Activated CD8-positive, alpha-beta memory T cell treated with anti-CD3 and anti-CD28 coated beads, Interleukin-2, amount 50 U/mL, for 48 hours (primary cell): ENCODE measurements around the gene DYNLT4.
"Not testable (repeated sequence)": the region's sequence is repeated elsewhere in the genome, so short reads cannot be mapped to it uniquely, and the experiment has no call there.

ENCODE experiments used
- DNase-seq: peaks from one replicate; pipeline ENCODE4 v3.0.0-alpha.2; 2020

The DYNLT4 gene, protein sequence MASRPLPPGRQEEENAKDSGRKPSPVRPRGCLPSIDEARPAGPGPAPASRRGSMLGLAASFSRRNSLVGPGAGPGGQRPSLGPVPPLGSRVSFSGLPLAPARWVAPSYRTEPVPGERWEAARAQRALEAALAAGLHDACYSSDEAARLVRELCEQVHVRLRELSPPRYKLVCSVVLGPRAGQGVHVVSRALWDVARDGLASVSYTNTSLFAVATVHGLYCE

DNA sequence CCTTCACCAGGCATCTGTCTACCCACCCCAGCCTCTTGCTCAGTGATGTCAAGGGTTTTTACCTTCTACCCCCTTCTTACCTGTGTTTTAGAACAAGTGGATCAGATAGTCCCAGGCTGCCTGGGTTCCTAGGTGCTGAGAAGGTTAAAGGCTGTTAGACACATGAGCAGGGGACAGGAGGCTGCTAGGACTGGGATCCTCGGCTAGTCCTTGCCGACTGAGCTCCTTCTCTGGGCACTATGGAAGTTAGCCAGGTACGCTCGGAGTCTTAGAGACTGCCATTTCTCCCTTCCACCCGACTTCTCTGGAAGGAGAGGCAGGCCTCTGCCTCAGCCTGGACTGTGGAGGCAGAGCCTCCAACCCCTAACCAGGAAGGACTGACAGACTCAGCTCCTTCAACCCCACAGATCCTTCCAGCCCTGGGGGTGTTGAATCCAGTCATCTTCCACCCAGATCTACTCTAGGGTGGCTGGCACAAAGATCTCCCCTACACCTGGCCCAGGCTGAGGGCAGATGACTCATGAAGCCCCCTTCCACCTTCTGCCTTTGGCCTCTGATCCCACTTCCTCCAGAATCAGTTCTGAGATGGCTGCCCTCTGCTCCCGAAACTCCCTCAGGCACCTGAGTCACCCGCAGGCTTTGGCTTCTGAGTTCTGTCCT, at the start of gene DYNLT4:
Gene DYNLT4, minus strand, starts transcription at position 648 of the 660 bp plus-strand sequence. CDS start 683 bp downstream, outside the sequence.
- DNase-seq, result no peak

DNA sequence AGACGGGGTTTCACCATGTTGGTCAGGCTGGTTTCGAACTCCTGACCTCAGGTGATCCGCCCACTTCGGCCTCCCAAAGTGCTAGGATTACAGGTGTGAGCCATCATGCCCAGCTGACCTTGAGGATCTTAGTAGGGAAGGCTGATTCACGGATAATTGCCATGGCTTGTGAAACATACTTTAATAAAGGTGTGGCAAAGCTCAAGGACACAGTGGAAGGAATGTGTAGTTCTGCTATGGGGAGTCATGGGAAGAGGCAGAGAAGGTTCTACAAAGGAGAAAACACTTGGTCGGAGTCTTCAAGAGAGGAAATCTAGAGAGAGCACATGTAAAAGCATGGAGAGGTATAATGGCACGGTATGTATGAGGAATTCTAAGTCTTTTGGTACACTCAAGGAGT, 48.6 kb upstream of the DYNLT4 start:
- no peak for DNase-seq

DNA sequence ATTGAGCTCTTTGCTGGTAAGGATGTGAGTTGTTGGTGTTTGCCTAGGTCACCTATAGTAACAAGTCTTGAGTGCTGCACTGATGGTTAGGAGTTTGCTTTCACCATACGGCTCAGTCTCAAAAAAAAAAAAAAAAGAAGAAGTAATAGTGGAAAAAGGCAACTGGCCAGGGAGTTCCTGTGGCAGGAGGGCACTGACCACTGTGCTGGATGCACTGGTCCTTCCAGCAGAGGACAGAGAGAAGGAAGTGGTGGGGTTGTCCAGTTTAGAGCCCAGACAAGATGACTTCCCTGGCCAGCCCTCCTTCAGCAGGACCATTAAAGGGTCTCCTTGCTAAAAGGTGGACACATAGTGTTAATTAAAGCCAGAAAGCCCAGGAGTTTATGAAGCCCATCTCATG, 47.8 kb upstream of the DYNLT4 start:
- no peak for DNase-seq

DNA sequence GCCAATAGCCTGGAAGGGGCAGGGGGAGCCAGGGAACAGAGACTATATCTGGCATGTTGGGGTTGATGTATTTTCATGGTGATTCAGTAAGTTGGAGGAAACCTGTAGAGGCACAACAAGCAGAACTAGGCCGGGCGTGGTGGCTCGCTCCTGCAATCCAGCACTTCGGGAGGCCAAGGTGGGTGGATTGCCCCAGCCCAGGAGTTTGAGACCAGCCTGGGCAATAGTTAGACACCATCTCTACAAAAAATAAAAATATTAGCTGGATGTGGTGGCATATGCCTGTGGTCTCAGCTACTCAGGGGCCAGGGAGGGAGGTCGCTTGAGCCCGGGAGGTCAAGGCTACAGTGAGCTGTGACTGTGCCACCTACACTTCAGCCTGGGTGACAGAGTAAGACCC, 46.0 kb upstream of the DYNLT4 start:
- DNase-seq, result no peak

DNA sequence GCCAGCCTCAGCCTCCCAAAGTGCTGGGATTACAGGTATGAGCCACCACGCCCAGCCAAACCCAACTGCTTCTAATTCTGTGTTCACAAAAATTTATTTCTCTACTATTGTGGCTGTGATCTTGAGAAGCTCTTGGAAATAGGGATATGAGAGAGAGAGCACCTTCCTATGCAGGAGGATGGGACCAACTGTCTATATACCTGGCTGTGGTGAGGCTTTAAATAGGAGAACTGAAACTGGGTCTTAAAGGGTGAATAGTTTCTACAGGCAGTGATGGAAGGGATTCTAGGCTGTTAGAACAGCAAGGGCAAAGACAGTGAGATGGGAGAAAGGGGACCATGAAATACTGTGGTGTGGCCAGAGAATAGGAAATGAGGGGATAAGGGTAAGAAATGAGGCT, 44.2 kb upstream of the DYNLT4 start:
- DNase-seq, result no peak

DNA sequence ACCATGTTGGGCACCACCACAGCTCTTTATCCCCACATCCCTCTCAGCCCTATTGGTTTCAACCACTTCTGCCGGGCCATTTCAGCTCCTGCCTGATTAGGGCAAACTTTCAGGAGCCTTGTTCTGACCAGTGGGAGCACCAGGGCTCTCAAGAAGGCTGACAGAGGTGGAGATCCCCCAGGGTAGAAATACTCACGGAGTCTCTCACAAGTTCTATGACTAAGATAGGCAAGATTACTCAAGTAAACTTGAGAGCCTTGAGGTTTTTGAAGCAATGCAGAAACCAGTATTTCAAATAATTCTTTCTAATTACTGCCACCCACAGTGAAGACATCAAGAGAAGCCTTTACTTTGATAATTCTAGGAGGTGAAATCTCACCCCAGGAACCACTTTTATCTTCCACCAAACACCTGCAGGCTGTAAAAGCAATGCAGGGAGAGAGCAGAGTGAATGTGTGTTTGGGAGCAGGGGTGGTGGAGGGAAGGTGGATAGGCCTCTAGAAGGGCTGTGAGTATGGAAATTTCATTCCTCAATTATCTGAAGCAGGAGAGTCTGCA, 42.5 kb upstream of the DYNLT4 start:
- no peak for DNase-seq

DNA sequence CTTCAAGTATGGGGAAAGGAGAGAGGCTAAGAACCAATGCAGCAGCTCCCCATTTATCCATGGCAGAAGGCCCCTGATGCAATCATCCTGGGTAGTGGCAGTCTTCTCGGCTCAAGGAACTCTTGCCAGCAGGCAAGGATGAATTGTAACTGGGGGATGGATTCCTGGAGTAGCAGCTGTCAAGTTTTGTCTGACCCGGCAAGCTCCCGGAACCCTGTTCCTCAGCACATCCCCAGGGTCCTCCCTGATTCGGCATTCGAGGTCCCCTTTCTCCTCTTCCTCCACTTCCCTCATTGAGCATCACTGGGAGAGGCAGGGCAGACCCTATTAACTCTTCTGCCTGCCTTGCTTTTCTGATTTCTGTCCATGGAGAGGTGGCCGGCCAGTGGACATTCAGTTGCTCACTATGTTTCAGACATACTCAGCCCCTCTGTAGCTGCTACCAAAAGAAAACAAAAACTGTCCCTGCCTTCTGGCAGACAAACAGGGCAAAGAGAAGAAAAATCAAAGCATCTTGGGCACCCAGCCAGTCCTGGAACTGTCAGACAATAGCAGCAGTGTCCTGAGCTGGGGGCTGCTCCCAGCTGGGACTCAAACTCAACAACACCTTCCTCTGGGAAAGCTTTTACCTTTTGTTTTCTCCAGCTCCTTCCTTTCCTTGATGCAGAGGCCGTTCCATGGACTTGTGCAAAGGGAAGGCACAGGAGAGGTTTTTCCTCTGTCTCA, 41.5 kb upstream of the DYNLT4 start:
- no peak for DNase-seq

DNA sequence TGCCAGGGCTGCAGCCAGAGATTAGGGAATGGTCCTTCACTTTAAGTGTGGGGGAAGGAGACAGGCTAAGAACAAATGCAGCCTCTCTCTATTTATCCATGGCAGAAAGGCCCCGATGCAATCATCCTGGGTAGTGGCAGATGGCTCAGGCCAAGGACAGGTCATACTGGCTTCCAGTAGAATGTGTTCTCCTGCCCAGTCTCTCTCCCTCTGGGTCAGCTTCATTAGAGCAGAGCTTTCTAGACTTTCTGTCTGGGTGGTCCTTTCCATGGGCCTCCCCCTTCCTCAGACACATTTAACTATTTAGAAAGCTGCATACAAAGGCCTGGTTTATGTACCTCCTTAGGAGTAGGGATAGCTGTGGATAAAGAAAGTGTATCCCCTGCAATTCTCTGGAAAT, 40.7 kb upstream of the DYNLT4 start:
- no peak for DNase-seq

DNA sequence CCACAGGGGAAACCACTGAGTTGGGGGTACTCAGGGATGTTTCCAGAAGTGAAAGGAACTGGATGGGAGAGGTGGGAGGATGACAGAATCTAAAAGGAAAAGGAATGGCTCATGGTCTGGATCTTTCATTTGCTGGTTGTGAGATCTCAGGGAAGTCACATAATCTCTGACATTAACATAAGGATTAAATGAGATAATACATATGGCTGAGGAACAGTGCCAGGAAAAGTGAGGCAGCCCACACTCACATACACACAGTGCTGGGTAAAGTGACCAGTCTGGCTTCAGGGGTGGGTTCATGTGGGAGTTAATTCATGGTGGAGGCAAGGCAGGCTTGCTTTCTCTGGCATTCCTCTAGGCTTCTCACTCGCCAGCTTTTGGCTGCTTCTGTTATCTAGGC, 39.8 kb upstream of the DYNLT4 start:
- DNase-seq, result no peak

DNA sequence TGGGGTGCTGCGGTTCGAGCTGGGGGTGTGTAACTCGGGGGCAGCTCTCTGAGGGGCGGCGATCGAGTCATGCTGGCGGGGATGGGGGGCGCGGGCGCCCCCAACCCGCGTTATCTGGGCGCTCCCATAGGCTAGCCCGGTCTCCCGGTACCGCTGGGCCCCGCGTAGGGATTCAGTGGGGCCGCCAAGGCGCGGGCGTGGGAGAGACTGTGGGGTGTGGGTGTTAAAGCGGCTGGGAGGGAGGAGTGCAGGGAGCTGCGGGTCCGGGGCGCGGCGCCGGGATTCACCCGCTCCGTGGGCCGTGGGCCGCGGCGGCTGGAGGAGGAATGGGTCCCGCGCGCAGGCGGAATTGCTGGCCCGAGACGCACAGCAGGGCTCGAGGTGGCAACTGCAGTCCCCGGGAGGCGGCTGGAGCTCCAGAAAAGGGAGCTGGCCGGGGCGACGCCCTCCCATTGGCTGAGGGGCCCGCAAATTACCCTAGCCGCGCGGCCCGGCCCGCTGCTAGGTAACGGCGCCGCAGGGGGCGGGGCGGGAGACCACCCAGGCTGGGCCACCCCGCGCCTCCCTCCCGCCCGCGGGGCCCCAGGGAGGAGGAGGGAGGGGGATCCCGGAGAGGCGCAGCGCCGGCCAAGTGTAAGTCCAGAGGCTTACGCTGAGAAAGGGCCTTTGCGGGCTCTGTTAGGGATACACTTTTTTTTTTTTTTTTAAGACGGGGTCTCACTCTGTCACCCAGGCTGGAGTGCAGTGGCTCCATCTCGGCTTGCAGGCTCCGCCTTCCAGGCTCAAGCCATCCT, 35.9 kb upstream of the DYNLT4 start, which contains the start of gene PTCH2:
Gene PTCH2, minus strand, starts transcription at position 392 of the 794 bp plus-strand sequence. Its CDS starts 321 bp downstream, at position 71.
- peak; percentile 67 for DNase-seq

DNA sequence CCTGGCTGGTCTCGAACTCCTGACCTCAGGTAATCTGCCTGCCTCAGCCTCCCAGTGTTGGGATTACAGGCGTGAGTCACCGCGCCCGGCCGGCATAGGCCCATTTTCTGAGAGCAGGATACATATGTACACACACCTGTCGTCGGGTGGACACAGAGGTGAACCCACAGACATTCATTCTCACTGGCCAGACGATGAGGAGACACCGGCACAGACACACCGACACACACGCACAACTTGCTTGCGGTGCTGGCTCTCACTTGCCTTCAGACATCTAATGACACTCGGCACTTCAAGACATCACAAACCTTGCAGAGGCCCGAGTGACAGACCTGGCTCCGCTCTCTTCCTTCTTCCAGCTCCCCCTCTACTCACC, 35.3 kb upstream of the DYNLT4 start:
- DNase-seq, result no peak

DNA sequence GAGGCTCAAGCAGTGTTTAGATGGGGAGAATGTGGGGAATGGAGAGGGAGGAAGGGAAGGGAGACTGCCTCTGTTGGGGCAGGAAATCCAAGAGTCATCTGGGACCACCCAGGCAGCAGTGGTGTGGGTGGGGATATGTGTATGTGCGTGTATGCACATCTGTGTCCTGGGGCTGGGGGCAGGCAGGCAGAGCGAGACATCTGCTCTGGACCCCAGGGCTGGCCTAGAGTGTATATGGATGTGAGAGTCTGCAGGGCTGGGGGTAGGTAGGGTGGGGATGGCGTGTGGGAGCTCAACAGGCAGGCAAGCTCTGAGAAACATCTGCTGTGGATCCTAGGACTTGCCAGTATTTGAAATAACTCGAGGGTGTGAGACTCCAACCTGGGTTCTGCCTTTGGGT, 32.4 kb upstream of the DYNLT4 start:
- DNase-seq, result no peak

DNA sequence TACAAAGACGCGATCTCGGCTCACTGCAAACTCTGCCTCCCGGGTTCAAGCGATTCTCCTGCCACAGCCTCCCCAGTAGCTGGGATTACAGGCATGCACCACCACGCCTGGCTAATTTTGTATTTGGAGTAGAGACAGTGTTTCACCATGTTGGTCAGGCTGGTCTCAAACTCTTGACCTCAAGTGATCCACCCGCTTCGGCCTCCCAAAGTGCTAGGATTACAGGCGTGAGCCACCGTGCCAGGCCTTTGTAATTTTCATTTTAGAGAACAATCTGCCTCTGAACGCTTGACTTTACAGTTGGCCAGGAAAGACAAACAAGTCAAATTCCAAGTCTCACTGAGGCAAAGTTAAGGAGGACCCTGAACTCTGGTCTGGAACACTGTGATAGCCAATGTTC, 31.1 kb upstream of the DYNLT4 start:
- DNase-seq, result not testable (repeated sequence)

DNA sequence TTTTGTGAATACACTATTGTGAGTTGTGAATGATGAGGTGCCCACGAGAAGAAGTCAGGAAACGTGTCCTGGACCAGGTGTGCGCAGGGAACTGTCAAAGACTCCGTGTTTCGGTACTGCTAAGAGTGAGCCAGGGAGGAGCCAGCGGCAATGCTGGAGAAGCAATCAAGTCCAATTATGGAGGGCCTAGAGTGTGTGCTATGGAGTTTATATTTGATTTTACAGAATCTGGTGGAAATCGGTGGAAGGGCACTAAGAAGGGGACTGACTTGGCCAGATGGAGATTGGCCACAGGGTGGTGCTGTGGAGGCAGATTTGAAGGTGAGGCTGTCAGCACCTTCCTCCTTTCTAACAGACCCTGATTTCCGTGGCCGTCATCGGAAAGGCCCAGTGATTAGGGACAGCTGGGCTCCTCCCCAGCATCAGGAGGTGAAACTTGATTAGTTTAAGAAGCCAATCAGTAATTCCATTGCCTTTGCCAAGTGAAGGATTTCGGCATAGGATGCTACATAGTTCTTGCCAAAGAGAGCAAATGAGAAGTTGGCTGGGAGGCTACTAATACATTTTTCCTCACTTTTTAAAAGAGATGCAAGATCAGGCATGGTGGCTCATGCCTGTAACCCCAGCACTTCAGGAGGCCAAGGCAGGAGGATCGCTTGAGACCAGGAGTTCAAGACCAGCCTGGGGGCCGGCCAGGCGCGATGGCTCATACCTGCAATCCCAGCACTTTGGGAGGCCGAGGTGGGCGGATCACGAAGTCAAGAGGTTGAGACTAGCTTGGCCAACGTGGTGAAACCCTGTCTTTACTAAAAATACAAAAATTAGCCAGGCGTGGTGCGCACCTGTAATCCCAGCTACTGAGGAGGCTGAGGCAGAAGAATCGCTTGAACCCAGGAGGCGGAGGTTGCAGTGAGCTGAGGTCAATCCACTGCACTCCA, 28.9 kb upstream of the DYNLT4 start:
- DNase-seq, result peak; percentile 92

DNA sequence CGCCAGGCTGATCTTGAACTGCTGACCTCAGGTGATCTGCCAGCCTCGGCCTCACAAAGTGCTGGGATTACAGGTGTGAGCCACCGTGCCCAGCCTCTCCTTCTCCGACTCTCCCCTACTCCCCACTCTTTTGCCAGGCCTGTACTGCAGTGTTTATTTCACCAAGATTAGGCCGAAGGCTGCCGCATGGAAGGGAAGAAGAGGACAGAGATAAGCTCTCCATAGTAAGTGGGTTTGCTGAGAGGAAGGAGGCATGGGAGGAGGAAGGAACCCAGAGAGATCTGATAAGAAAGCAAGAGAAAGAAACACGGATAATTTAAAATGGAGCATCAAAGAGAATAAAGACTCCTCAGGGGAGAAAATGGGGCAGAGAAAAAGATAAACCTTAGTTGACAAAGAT, 27.2 kb upstream of the DYNLT4 start:
- no peak for DNase-seq

DNA sequence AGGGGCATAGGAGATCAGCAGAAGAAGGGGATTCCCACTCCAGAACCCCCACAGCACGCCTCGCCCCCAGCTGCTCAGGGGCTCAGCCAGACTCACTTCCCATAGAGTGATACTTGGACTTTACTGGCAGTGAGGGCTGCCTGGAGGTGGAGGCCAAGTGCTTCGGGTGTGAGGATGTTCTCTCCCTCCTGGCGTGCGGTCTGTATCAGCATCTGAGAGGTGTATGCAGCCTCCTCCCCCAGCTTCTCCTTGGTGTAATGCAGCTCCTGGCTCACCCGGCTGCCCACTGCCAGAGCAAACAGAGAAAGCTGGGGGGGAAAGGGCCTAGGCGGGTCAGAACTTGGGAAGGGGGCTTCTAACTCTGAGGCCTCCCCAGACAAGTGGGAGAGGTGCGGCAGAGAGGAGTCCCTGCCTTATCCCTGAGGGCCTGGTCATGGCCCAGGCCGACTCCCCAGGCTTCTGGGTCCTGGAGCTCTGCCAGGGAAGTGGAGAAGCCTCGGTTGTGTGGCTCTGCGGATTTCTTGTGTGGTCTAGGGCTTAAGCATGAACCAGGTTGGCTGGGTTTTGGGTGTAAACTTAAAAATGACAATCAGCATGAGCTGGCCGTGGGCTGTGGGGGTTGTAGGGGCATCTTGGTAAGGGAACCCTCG, 25.0 kb upstream of the DYNLT4 start:
- no peak for DNase-seq

DNA sequence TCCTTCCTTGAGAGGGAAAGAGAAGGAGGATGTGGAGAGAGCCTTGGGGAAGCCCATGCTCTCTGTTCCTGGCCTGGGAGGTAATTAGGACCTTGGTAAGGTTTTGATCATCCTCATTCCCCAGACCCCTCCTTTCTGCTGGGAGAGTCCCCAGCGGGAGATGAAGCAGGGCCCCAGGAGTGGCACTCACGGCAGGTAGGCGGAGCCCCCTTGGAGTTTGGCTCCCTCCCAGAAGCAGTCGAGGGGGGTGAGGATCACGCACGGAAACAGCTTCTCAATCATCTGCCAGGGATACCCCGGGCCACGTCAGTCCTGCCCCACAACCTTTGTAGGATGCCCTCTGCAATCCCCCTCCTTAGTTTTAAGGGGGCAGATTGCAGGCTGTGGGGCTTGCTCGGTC, 24.4 kb upstream of the DYNLT4 start:
- DNase-seq, result no peak

DNA sequence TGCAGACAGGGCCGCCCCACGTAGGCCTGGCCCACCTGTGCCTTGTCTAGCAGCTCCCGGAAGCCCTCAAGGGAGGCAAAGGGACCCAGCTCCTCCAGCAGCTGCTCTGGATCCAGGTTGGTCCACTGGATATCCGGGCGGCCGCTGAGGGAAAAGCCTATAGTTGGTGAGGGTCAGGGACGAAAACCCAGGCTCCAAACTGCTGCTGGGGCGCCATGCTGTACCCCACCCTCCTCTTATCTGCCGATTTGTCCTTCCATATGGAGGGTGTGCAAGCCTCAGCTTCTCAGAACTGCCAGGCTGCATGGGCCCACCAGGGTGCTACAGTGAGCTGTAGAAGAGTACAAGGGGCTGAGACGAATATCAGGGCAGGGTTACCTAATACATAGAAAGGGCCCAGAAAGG, 23.8 kb upstream of the DYNLT4 start:
- DNase-seq, result no peak

DNA sequence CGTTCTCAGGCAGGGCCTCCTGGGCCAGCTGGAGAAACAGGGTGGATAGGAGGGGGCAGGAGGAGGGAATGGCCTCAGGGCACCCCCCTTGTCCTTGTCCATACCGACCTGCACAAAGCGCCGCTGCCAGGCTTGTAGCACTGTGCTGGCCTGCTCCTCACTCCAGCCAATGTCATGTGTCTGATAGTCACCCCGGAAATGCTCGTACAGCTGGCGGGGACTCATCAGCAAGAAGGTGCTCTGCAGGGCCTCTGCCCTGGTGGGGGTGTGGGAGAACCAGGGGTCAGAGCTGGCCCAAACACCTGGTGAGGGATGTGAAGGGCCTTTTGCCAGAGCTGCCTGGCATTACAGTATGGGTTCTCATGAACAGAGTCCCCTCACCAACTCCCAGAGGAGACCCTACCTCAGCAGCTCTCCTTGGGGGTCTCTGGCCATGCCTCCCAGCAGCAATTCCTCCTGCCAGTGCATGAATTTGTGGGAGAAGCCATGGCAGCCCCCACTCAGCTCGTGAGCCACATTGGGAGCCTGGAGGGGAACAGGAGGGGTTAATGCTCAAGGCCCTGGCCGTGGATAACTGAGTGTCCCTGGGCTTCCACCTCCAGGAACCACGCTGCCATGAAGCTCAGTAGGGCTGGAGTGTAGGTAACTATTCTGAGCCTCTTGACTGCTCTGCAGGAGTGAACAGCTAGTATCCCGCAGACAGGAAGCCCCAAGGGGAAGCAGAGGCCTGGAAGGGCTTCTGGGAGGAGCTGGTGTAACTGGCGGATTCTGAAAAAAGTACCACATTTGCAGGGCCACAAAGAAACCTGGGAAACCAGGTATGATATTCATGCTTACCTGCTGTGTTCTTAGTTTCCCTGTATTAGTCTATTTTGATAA, 22.6 kb upstream of the DYNLT4 start:
- DNase-seq, result no peak

DNA sequence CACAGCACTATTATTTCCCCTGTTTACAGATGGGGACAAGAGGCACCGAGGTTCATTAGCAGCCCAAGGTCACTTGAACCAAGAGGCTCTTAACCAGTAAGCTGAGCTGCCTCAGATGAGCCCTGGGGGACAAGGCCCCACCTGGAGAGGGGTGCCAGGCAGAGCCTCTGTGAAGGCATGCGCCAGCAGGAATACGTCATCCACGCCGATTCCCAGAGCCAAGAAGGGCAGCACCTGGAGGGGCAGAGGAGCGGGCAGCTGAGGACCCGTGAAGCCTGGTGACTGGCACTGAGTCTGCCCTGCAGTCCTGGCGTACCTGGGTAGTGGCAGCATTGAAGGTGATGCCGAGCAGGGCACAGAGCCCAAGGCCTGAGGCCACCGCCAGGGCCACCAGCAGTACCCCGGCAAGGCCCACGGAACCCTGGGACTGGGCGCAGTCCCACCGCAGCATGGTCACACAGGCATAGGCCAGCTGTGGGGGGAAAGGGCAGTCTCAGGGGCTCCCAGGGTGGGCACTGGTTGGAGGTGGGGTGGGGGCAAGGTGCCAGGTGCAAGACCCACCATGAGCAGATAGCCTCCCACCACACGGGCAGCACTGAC, 21.8 kb upstream of the DYNLT4 start:
- DNase-seq, result no peak
